AG04449 (cell line): ENCODE results near the gene THAP3.

Experiments used
- CTCF ChIA-PET: fragments of 350-600 bp; formaldehyde crosslinking; extraction: SDS; loops from one replicate; lab custom pipeline; 2021; ENCODE audit warnings: antibody characterized with exemption; lab: Yijun Ruan, JAX
- POLR2A ChIA-PET: fragments of 400-600, 350-600 bp; formaldehyde crosslinking; extraction: SDS; loops from one replicate; lab custom pipeline; 2020; ENCODE audit warnings: antibody characterized with exemption, inconsistent platforms; lab: Yijun Ruan, JAX
- DNase-seq: peaks from one replicate; pipeline ENCODE4 v3.0.0-alpha.2; 2010; ENCODE audit warnings: low read depth, low spot score
- H3K4me3 ChIP-seq: 2 replicates; pipeline ENCODE4 v1.5.1; 2011; ENCODE audit warnings: low read depth, mild to moderate bottlenecking, control low read depth, low read length
- TF ChIP-seq, protein P1 (sequence below): IDR thresholded peaks from one replicate; pipeline ENCODE4 v1.5.1; 2011; ENCODE audit warnings: mild to moderate bottlenecking, moderate library complexity, low read length, control low read depth, inconsistent platforms; ENCODE audit not compliant: insufficient read depth; ENCODE audit errors: missing control alignments

Gene THAP3

DNA sequence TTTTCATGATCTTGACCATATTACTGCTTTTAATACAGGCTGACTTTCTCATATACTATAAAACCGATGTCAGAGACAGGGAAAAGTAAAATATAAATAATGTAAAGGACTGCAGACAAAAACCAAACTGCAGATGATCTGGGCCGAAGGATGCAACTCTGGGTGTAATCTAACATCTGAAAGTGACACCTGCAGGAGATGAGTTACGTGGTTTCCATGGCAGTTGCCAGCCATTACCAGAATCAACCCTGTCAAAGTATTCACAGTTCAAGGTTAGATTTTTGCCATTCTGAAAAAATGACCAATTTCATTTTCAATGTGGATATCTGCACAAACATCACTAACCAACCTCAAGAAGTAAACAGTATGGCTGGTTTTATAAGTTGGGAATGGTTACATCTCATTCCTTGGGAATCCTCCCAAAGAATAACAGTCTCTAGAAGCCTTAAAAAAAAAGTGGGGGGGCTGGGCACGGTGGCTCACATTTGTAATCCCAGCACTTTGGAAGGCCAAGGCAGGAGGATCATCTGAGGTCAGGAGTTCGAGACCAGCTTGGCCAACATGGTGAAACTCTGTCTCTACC lies 49.2 kb downstream of the THAP3 start:
- no peak for DNase-seq
- CTCF ChIA-PET = interaction anchor here (0.7 to 2.1 kb wide), 3 partner anchors 11 to 27 kb away, joined by 3 to 5 read pairs (median 4); partner anchors contain the start of gene DNAJC11
- no peak overlapping the region for H3K4me3 ChIP-seq
- POLR2A ChIA-PET = no interaction called here
- TF ChIP-seq, protein P1, sequence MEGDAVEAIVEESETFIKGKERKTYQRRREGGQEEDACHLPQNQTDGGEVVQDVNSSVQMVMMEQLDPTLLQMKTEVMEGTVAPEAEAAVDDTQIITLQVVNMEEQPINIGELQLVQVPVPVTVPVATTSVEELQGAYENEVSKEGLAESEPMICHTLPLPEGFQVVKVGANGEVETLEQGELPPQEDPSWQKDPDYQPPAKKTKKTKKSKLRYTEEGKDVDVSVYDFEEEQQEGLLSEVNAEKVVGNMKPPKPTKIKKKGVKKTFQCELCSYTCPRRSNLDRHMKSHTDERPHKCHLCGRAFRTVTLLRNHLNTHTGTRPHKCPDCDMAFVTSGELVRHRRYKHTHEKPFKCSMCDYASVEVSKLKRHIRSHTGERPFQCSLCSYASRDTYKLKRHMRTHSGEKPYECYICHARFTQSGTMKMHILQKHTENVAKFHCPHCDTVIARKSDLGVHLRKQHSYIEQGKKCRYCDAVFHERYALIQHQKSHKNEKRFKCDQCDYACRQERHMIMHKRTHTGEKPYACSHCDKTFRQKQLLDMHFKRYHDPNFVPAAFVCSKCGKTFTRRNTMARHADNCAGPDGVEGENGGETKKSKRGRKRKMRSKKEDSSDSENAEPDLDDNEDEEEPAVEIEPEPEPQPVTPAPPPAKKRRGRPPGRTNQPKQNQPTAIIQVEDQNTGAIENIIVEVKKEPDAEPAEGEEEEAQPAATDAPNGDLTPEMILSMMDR = no peak

DNA sequence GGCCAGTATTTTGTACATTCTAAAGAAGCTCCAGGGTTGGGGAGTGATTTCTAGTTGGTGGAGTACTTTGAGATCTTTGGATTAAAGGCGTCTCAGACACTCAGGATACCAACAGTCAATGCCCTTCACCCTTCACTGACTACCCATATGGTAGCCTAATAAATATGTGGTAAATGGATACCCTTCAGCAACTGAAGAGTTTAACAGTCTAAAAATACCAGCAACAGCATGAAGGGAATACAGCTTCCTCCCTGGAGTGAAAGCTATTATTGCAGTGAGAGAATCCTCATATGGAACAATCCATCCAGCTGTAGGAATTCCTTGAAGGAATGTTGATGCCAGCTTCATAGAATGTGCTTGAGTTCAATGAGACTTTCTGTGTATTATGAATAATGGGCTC lies 50.1 kb downstream of the THAP3 start:
- CTCF ChIA-PET = interaction anchor here (1.0 to 1.5 kb wide), 3 partner anchors 13 to 26 kb away, joined by 3 to 5 read pairs (median 4); partner anchors contain the start of gene DNAJC11
- no peak for DNase-seq
- TF ChIP-seq, protein P1 = no peak
- POLR2A ChIA-PET = no interaction called here
- H3K4me3 ChIP-seq = no peak overlapping the region

DNA sequence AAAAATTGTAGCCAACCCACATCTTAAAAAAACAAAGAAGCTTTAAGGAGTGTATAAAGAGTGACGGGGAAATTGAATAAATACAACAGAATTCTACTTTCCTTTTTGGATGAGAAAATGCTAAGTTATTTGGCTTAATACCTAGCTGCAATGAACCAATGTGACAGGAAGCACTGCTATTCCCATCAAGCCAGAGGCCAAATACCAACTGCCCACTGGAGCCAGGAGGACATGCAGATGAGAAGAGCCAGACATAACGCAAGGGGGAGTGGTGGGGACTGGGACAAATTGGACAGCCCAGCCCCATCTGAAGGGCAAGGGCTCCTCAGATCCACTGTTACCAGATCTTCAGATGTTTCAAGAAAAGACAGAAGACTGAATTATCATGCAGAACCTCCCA lies 51.3 kb downstream of the THAP3 start:
- POLR2A ChIA-PET = no interaction called here
- TF ChIP-seq, protein P1 = no peak
- no peak for DNase-seq
- CTCF ChIA-PET = interaction anchor here (1.5 kb wide), 1 partner anchor 18 kb away, joined by 3 read pairs; no protein-coding TSS in a partner anchor
- no peak overlapping the region for H3K4me3 ChIP-seq
